Central memory CD8-positive, alpha-beta T cell (primary cell): Measurements from ENCODE around the gene GIMAP7.

Experiments
- ATAC-seq: fragments of 150-1000 bp; cut with Tn5 transposase; replicated peaks from 2 replicates; pipeline ENCODE4 v1.10.0; 2022; ENCODE audit warnings: mild to moderate bottlenecking, moderate FRiP score, moderate number of reproducible peaks; ENCODE audit not compliant: poor library complexity, severe bottlenecking; ENCODE audit errors: extremely low read depth
- DNase-seq, 2 donors: peaks; one replicate each; pipeline ENCODE4 v3.0.0; 2021; ENCODE audit warnings: low spot score in 2 of 2
- H3K27ac Mint-ChIP-seq: one replicate; pipeline ENCODE4 v1.8.0; 2022; ENCODE audit warnings: low read depth, mild to moderate bottlenecking, moderate library complexity, mixed read lengths
- H3K27me3 Mint-ChIP-seq: one replicate; pipeline ENCODE4 v1.8.0; 2022; ENCODE audit warnings: mixed read lengths
- H3K36me3 Mint-ChIP-seq: one replicate; pipeline ENCODE4 v1.8.0; 2022; ENCODE audit warnings: mild to moderate bottlenecking, moderate library complexity, mixed read lengths; ENCODE audit not compliant: insufficient read depth
- H3K4me1 Mint-ChIP-seq: one replicate; pipeline ENCODE4 v1.8.0; 2022; ENCODE audit warnings: mixed read lengths
- H3K4me3 Mint-ChIP-seq: one replicate; pipeline ENCODE4 v1.8.0; 2022; ENCODE audit warnings: mild to moderate bottlenecking, moderate library complexity, mixed read lengths
- H3K9me3 Mint-ChIP-seq: one replicate; pipeline ENCODE4 v1.8.0; 2022; ENCODE audit warnings: mixed read lengths

GIMAP7 gene

DNA sequence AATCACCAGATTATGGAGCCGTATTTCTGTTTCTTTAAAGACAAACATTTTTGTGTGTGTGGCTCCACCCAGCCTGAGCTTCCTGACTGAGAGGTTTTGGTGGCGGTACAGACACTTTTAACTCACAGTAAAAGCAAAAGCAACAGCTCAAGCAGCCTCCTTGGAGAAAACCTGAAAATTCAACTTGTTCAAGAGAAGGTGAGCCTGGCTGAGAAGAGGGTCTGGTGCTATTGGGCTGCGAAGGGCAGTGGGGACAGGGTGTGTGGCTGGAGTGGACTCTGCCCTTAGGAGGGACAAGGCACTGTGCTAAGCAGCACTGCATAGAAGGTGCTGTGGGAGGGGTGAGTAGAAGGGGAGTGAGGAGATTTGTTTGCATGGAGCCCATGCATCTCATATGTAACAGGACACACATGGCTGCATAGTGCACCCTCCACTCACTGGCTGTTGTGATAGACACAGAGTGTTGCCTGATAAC is at the start of gene GIMAP7:
TSS of gene GIMAP7 (plus strand) at position 125 of the 475 bp plus-strand sequence. CDS start 5,103 bp downstream, outside the sequence.
- peaks cover 14% of the 10 kb centered on the region for H3K9me3 Mint-ChIP-seq
- peaks cover 30% of the 10 kb centered on the region for H3K36me3 Mint-ChIP-seq
- H3K4me1 Mint-ChIP-seq, result peaks cover 56% of the 10 kb centered on the region
- H3K27me3 Mint-ChIP-seq, result no peaks in the 10 kb centered on the region
- peak; percentile 80 for ATAC-seq
- peak within 1 kb of the TSS; percentile 98 for H3K27ac Mint-ChIP-seq
- DNase-seq, result peak; percentile 33 to 59
- peak within 1 kb of the TSS; percentile 99 for H3K4me3 Mint-ChIP-seq

- Mint-ChIP-seq H3K4me1 (peaks cover 82% of the 10 kb centered on the region), H3K4me3 (peak overlapping the region; percentile 26), H3K27ac (peak overlapping the region; percentile 26), H3K9me3 (peaks cover 16% of the 10 kb centered on the region), H3K36me3 (peaks cover 39% of the 10 kb centered on the region), H3K27me3 (no peaks in the 10 kb centered on the region)
- DNase-seq (no peak), ATAC-seq (peak; percentile 52)
These were observed 49.7 kb upstream of the GIMAP7 start for GRCh38 chr7:150464962-150465361.

- H3K27me3 Mint-ChIP-seq, result no peaks in the 10 kb centered on the region
These were observed 49.3 kb upstream of the GIMAP7 start for GRCh38 chr7:150465414-150465813.

DNA sequence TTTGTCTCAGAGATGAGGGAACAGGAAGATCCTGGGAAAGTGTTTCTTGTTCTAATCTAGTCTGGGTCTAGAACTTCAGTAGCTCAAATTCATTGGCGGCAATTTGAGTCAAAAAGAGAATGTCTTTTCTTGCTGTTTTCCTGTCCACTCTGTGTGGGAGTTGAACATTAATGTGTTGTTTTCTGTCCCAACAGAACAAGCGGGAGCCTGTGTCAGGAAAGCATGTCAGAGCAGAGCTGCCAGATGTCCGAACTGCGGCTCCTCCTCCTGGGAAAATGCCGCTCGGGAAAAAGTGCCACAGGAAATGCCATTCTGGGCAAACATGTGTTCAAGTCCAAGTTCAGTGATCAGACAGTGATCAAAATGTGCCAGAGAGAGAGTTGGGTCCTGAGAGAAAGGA is 48.2 kb upstream of the GIMAP7 start:
- Mint-ChIP-seq H3K9me3 (peaks cover 12% of the 10 kb centered on the region), H3K4me3 (no peak overlapping the region), H3K36me3 (peaks cover 47% of the 10 kb centered on the region), H3K4me1 (peaks cover 80% of the 10 kb centered on the region), H3K27ac (no peak overlapping the region), H3K27me3 (no peaks in the 10 kb centered on the region)
- DNase-seq (no peak), ATAC-seq (no peak)

More at GRCh38 chr7:150465414-150465813, 49.3 kb upstream of the GIMAP7 start:
- Mint-ChIP-seq H3K36me3 (peaks cover 43% of the 10 kb centered on the region), H3K4me3 (peak overlapping the region; percentile 26), H3K9me3 (peaks cover 16% of the 10 kb centered on the region), H3K27ac (peak overlapping the region; percentile 26), H3K4me1 (peaks cover 82% of the 10 kb centered on the region)
- DNase-seq (no peak), ATAC-seq (no peak)

- H3K27me3 Mint-ChIP-seq, result no peaks in the 10 kb centered on the region
- peaks cover 50% of the 10 kb centered on the region for H3K36me3 Mint-ChIP-seq
- peak overlapping the region; percentile 83 for H3K27ac Mint-ChIP-seq
- no peak for ATAC-seq
- H3K4me3 Mint-ChIP-seq, result peak overlapping the region; percentile 58
- H3K4me1 Mint-ChIP-seq, result peaks cover 80% of the 10 kb centered on the region
- DNase-seq, result no peak
- H3K9me3 Mint-ChIP-seq, result no peaks in the 10 kb centered on the region
These were observed 46.4 kb upstream of the GIMAP7 start for GRCh38 chr7:150468241-150468640.

GRCh38 chr7:150471886-150472285 is 42.8 kb upstream of the GIMAP7 start:
- Mint-ChIP-seq H3K4me3 (no peak overlapping the region), H3K36me3 (peaks cover 64% of the 10 kb centered on the region), H3K4me1 (peaks cover 80% of the 10 kb centered on the region), H3K27me3 (no peaks in the 10 kb centered on the region), H3K9me3 (no peaks in the 10 kb centered on the region), H3K27ac (no peak overlapping the region)
- ATAC-seq (no peak), DNase-seq (no peak)

GRCh38 chr7:150473902-150474301 is 40.8 kb upstream of the GIMAP7 start:
- Mint-ChIP-seq H3K4me3 (no peak overlapping the region), H3K27ac (no peak overlapping the region), H3K9me3 (no peaks in the 10 kb centered on the region), H3K4me1 (peaks cover 79% of the 10 kb centered on the region), H3K27me3 (no peaks in the 10 kb centered on the region), H3K36me3 (peaks cover 54% of the 10 kb centered on the region)
- no peak for DNase-seq
- ATAC-seq, result no peak

DNA sequence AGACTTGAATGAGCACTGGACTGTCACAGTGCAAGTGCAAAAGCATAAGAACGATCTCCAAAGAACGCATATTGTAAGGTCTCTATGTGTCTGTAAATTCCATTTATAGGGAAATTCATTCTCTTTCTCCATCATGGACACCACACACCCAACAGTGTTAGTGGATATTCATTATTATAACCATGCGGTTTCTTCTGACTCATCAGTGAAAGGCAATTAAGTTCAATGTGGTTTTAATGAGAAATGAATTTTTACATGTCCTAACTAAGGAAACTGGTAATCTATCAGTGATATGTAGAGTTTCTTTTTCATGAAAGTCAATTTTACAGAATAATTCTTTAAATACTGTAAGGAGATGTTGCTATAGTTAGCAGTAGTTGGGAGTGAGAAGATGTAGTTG is 38.4 kb upstream of the GIMAP7 start:
- no peak for DNase-seq
- peak overlapping the region; percentile 66 for H3K4me3 Mint-ChIP-seq
- peak overlapping the region; percentile 97 for H3K27ac Mint-ChIP-seq
- peak; percentile 30 for ATAC-seq
- peaks cover 42% of the 10 kb centered on the region for H3K36me3 Mint-ChIP-seq
- peaks cover 80% of the 10 kb centered on the region for H3K4me1 Mint-ChIP-seq
- no peaks in the 10 kb centered on the region for H3K9me3 Mint-ChIP-seq
- H3K27me3 Mint-ChIP-seq, result no peaks in the 10 kb centered on the region

DNA sequence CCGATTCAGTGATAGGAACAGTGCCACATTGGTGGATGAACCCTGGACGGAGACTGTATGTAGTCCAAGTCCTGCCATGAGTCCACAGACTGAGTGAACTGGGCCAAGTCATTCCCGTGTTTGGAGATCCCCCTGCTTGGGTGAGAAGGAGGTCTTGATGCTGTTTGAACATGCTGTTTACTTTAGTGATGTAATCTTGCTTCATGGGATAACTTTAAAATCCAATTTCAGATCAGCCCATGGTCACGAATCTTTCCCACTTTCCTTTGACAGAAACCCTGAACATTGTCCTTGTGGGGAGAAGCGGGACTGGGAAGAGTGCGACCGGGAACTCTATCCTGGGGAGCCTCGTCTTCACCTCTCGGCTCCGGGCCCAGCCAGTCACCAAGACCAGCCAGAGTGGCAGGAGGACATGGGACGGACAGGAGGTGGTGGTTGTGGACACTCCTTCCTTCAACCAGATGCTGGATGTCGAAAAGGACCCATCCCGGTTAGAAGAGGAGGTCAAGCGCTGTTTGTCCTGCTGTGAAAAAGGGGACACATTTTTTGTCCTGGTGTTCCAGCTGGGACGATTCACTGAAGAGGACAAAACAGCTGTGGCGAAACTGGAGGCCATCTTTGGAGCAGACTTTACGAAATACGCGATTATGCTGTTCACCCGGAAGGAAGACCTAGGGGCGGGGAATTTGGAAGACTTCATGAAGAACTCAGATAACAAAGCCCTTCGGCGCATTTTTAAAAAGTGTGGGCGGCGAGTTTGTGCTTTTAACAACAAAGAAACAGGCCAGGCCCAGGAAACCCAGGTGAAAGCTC is 37.6 kb upstream of the GIMAP7 start:
- DNase-seq, result no peak
- Mint-ChIP-seq H3K4me1 (peaks cover 83% of the 10 kb centered on the region), H3K36me3 (peaks cover 43% of the 10 kb centered on the region), H3K9me3 (no peaks in the 10 kb centered on the region), H3K4me3 (peak overlapping the region; percentile 66), H3K27ac (peak overlapping the region; percentile 97), H3K27me3 (no peaks in the 10 kb centered on the region)
- ATAC-seq, result no peak

- H3K9me3 Mint-ChIP-seq, result no peaks in the 10 kb centered on the region
- no peaks in the 10 kb centered on the region for H3K27me3 Mint-ChIP-seq
- ATAC-seq (peak; percentile 26), DNase-seq (no peak)
- peak overlapping the region; percentile 49 for H3K4me3 Mint-ChIP-seq
- peak overlapping the region; percentile 97 for H3K27ac Mint-ChIP-seq
- peaks cover 90% of the 10 kb centered on the region for H3K4me1 Mint-ChIP-seq
- peaks cover 34% of the 10 kb centered on the region for H3K36me3 Mint-ChIP-seq
These were observed 35.5 kb upstream of the GIMAP7 start for GRCh38 chr7:150479023-150479716.

DNA sequence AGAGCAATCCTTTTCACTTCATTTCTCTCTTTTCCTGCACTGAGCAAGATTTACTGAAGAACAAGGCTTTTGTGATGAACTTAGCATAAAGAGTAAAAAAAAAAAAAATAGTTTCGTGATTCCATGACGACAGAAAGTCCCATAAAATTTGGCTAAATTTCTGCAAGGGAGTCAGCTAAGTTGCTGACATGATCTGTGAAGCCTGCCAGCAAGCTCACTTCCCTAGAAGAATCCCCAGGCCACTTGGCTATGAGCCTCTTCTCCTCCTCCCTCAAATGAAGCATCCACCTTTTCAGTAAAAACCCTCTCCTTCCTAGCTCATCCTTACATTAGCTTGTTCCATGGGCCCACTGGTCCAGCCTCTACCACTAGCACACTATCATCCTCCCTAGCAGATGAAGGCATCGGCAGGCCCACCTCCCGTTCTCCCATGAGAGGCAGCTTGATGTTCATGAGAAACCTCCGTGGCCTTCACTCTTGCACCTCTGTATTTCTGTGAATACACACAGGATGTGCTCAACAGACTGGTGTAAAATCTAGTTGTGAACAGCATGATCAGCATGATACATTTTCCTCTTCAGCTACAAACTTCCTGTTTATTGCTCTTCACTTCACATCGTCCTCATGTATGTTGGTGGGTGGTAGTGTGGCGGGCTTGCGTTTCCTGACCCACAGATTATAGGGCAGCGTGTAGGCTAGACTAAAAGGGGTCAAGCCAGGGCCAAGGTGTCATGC is 33.3 kb upstream of the GIMAP7 start:
- ATAC-seq (peak; percentile 84), DNase-seq (peak; percentile 26 to 64)
- Mint-ChIP-seq H3K4me3 (peak overlapping the region; percentile 73), H3K27me3 (no peaks in the 10 kb centered on the region), H3K36me3 (peaks cover 19% of the 10 kb centered on the region), H3K9me3 (no peaks in the 10 kb centered on the region), H3K27ac (peak overlapping the region; percentile 97), H3K4me1 (peaks cover 89% of the 10 kb centered on the region)

- peak; percentile 10 for ATAC-seq
- no peaks in the 10 kb centered on the region for H3K27me3 Mint-ChIP-seq
- H3K36me3 Mint-ChIP-seq, result peaks cover 14% of the 10 kb centered on the region
- peaks cover 90% of the 10 kb centered on the region for H3K4me1 Mint-ChIP-seq
- H3K4me3 Mint-ChIP-seq, result peak overlapping the region; percentile 73
- DNase-seq, result no peak
- H3K27ac Mint-ChIP-seq, result peak overlapping the region; percentile 97
- no peaks in the 10 kb centered on the region for H3K9me3 Mint-ChIP-seq
These were observed 32.8 kb upstream of the GIMAP7 start for GRCh38 chr7:150481922-150482321.
